ENCODE data around the gene CDKN2A.

CDKN2A gene

DNA sequence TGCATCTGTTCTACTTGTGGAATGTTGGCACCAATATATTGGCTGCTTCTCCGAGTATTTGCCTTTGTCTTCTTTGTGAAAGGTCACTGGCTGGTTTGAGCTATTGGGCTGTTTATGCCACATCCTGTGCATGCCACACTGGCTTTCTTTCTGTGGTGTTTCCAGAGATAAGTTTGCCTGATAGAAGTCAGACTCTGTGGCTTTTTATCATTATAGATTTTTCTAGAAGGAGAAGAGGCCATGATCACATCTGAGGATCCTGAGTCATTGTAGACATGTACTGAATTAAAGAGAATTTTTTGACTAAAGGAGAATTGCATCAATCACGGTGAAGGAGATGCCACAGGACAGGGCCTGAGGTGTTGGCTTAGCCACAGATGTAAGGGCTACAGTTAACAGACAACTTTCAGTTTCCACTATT is 41.4 kb upstream of the CDKN2A start:
- 0 out of 22 replicates have a peak, but pooled peaks cover 0 to 9% (median 0%) of the 10 kb centered on the region in 11 experiments for H3K36me3 ChIP-seq
- H3K27ac ChIP-seq: peak overlapping the region in 3 of 11 experiments; percentile 2 to 40 (median 28); a peak in 4 of 22 replicates
- no peaks in the 10 kb centered on the region for H3K9me3 ChIP-seq (replicated peaks in 1 of 11)
- TF ChIP-seq Cebpa-rat (IDR thresholded peaks at IDR 0.05): no peak
- H3K27me3 ChIP-seq: no peaks in the 10 kb centered on the region
- peaks cover 9 to 85% (median 41%) of the 10 kb centered on the region in 10 experiments; a peak in 19 of 20 replicates for H3K4me1 ChIP-seq
- H3K4me3 ChIP-seq: no peak overlapping the region
- H3K9ac ChIP-seq: no peak overlapping the region
- H3K4me2 ChIP-seq: peak overlapping the region in 9 of 11 experiments; percentile 24 to 58 (median 30); a peak in 15 of 22 replicates
- no peaks in the 10 kb centered on the region for H4K20me1 ChIP-seq

DNA sequence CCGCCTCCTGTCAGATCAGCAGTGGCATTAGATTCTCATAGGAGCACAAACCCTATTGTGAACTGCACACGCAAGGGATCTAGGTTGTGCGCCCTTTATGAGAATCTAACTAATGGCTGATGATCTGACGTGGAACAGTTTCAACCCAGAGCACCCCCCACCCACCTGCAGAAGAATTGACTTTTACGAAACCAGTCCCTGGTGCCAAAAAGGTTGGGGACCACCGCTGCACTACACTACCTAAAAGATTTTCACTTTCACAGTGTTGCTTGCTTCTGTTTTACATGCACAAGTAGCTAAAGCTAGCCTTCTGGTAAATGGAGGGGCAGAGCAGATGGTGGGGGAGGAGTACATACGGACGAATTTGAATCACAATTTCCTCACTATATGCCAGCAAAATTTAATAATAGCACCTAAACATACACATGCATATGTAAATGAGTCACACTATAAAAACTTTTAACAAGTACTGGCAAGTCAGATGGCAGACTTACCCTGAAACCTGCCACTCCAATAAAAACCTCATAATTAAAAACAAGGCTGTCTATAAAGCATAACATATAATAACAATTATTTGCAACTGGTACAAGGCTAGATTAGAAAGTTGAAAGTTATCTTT is 38.9 kb upstream of the CDKN2A start:
- Histone ChIP-seq H3K9me3 (replicated peaks in 1 of 11) (no peaks in the 10 kb centered on the region), H3K27ac (no peak overlapping the region), H3K9ac (no peak overlapping the region), H3K4me3 (no peak overlapping the region), H3K4me1 (peaks cover 9 to 79% (median 36%) of the 10 kb centered on the region in 10 experiments; a peak in 19 of 20 replicates), H3K27me3 (no peaks in the 10 kb centered on the region), H4K20me1 (no peaks in the 10 kb centered on the region), H3K36me3 (0 out of 22 replicates have a peak, but pooled peaks cover 0 to 9% (median 0%) of the 10 kb centered on the region in 11 experiments), H3K4me2 (0 out of 22 replicates have a peak overlapping the region, but pooled peaks of 1 of the 11 experiments have one; percentile 82)
- TF ChIP-seq Cebpa-rat (IDR thresholded peaks at IDR 0.05): no peak

- Histone ChIP-seq H3K4me2 (peak overlapping the region in 4 of 11 experiments; percentile 21 to 82 (median 62); a peak in 8 of 22 replicates), H3K27ac (peak overlapping the region in 1 of 11 experiments; percentile 15; a peak in 1 of 22 replicates)
Measured at GRCh38 chr9:22031655-22032411, 37.6 kb upstream of the CDKN2A start.

DNA sequence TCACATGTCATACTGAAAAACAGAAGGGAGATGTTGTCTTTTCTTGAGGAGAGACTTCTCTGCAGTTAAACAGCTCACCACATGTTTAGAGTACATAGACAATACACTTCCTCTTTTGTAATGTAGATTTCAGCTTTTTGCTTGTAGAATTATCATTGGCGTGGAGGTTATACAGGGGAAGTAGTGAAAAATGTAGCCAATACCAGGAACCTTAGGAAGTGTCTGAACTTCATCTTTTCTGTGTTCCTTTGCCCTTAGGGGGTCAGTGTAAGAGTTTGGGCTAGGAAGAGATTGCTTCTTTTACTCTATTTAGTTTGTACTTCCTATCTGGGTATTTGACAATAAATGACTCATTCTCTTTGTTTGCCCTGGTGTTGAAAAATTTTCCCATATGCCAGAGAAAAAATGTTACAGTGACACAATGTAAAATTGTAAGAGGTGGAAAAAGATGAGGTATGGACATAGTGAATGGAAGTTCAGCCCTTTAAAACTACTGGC is 36.0 kb upstream of the CDKN2A start:
- Histone ChIP-seq H3K9ac (peak overlapping the region in 2 of 11 experiments; percentile 13 to 19; a peak in 2 of 22 replicates), H3K9me3 (replicated peaks in 1 of 11) (peaks cover 0 to 5% (median 0%) of the 10 kb centered on the region in 11 experiments; a peak in 1 of 22 replicates), H3K4me2 (peak overlapping the region in 9 of 11 experiments; percentile 18 to 82 (median 48); a peak in 12 of 22 replicates), H4K20me1 (no peaks in the 10 kb centered on the region), H3K36me3 (0 out of 22 replicates have a peak, but pooled peaks cover 0 to 9% (median 0%) of the 10 kb centered on the region in 11 experiments), H3K27ac (peak overlapping the region in 10 of 11 experiments; percentile 7 to 71 (median 49); a peak in 17 of 22 replicates), H3K27me3 (no peaks in the 10 kb centered on the region), H3K4me1 (peaks cover 0 to 62% (median 17%) of the 10 kb centered on the region in 10 experiments; a peak in 15 of 20 replicates), H3K4me3 (no peak overlapping the region)
- no peak for TF ChIP-seq Cebpa-rat (IDR thresholded peaks at IDR 0.05)

More at GRCh38 chr9:22031655-22032411, 37.6 kb upstream of the CDKN2A start:
- Histone ChIP-seq H3K9ac (no peak overlapping the region), H3K9me3 (replicated peaks in 1 of 11) (no peaks in the 10 kb centered on the region), H3K4me3 (no peak overlapping the region), H4K20me1 (no peaks in the 10 kb centered on the region), H3K4me1 (peaks cover 0 to 69% (median 24%) of the 10 kb centered on the region in 10 experiments; a peak in 18 of 20 replicates), H3K36me3 (0 out of 22 replicates have a peak, but pooled peaks cover 0 to 9% (median 0%) of the 10 kb centered on the region in 11 experiments), H3K27me3 (no peaks in the 10 kb centered on the region)
- TF ChIP-seq Cebpa-rat (IDR thresholded peaks at IDR 0.05): no peak

- Histone ChIP-seq H3K36me3 (peaks cover 0 to 14% (median 0%) of the 10 kb centered on the region in 11 experiments; a peak in 1 of 22 replicates), H3K9ac (peak overlapping the region in 2 of 11 experiments; percentile 14 to 23; a peak in 1 of 22 replicates), H3K27me3 (no peaks in the 10 kb centered on the region), H3K4me1 (peaks cover 0 to 56% (median 16%) of the 10 kb centered on the region in 10 experiments; a peak in 15 of 20 replicates), H3K9me3 (replicated peaks in 1 of 11) (peaks cover 0 to 14% (median 0%) of the 10 kb centered on the region in 11 experiments; a peak in 4 of 22 replicates), H3K4me3 (no peak overlapping the region), H3K27ac (peak overlapping the region in 5 of 11 experiments; percentile 39 to 71 (median 54); a peak in 10 of 22 replicates), H4K20me1 (no peaks in the 10 kb centered on the region), H3K4me2 (peak overlapping the region in 7 of 11 experiments; percentile 3 to 82 (median 66); a peak in 13 of 22 replicates)
- no peak for TF ChIP-seq Cebpa-rat (IDR thresholded peaks at IDR 0.05)
Measured at GRCh38 chr9:22029231-22029630, 35.0 kb upstream of the CDKN2A start.

DNA sequence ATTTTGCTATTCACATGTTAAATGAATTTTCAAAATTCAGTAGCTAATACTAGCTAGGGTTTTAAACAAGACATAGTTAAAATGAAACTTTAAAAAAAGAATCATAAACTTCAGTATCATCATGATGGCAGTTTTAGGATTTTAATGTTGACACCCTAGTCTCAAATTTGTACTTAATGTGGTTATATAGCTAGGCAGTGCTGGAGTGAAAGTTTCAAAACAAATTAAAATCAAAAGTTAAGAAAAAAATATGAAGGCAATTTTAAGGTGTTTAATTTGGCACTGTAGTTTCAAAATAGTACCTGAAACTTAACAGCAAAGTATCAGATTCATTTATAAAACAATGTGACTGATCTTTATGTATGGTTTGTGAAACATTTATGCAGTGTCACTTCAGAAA is 34.2 kb upstream of the CDKN2A start:
- H3K27me3 ChIP-seq: no peaks in the 10 kb centered on the region
- H3K4me1 ChIP-seq: peaks cover 0 to 56% (median 16%) of the 10 kb centered on the region in 10 experiments; a peak in 15 of 20 replicates
- peaks cover 0 to 12% (median 0%) of the 10 kb centered on the region in 11 experiments; a peak in 1 of 22 replicates for H3K36me3 ChIP-seq
- no peak overlapping the region for H3K9ac ChIP-seq
- peak overlapping the region in 1 of 11 experiments; percentile 77; a peak in 2 of 22 replicates for H3K4me2 ChIP-seq
- TF ChIP-seq Cebpa-rat (IDR thresholded peaks at IDR 0.05): no peak
- peaks cover 0 to 19% (median 0%) of the 10 kb centered on the region in 11 experiments; a peak in 4 of 22 replicates for H3K9me3 ChIP-seq (replicated peaks in 1 of 11)
- H3K4me3 ChIP-seq: no peak overlapping the region
- H4K20me1 ChIP-seq: no peaks in the 10 kb centered on the region
- no peak overlapping the region for H3K27ac ChIP-seq

GRCh38 chr9:22026696-22027095 is 32.5 kb upstream of the CDKN2A start:
- no peaks in the 10 kb centered on the region for H3K27me3 ChIP-seq
- H3K4me2 ChIP-seq: peak overlapping the region in 2 of 11 experiments; percentile 8 to 28; a peak in 6 of 22 replicates
- H3K9ac ChIP-seq: no peak overlapping the region
- H3K4me1 ChIP-seq: peaks cover 0 to 47% (median 14%) of the 10 kb centered on the region in 10 experiments; a peak in 15 of 20 replicates
- H3K9me3 ChIP-seq (replicated peaks in 1 of 11): peaks cover 0 to 28% (median 10%) of the 10 kb centered on the region in 11 experiments; a peak in 13 of 22 replicates
- H3K4me3 ChIP-seq: no peak overlapping the region
- no peak for TF ChIP-seq Cebpa-rat (IDR thresholded peaks at IDR 0.05)
- H4K20me1 ChIP-seq: no peaks in the 10 kb centered on the region
- H3K36me3 ChIP-seq: peaks cover 0 to 9% (median 0%) of the 10 kb centered on the region in 11 experiments; a peak in 1 of 22 replicates
- H3K27ac ChIP-seq: no peak overlapping the region

GRCh38 chr9:22022396-22022795 is 28.2 kb upstream of the CDKN2A start:
- no peaks in the 10 kb centered on the region for H4K20me1 ChIP-seq
- H3K4me2 ChIP-seq: no peak overlapping the region
- H3K9me3 ChIP-seq (replicated peaks in 1 of 11): peaks cover 17 to 64% (median 33%) of the 10 kb centered on the region in 11 experiments; a peak in 21 of 22 replicates
- peaks cover 0 to 11% (median 0%) of the 10 kb centered on the region in 10 experiments; a peak in 7 of 20 replicates for H3K4me1 ChIP-seq
- no peak overlapping the region for H3K9ac ChIP-seq
- no peaks in the 10 kb centered on the region for H3K27me3 ChIP-seq
- H3K36me3 ChIP-seq: peaks cover 0 to 9% (median 0%) of the 10 kb centered on the region in 11 experiments; a peak in 1 of 22 replicates
- H3K27ac ChIP-seq: no peak overlapping the region
- TF ChIP-seq Cebpa-rat (IDR thresholded peaks at IDR 0.05): no peak
- H3K4me3 ChIP-seq: no peak overlapping the region

All from BLaER1 treated with 17β-estradiol and CSF1 and Interleukin-3, amounts not matched to agents 10 nM and 100 nM (cell line).